Measurements from ENCODE around the gene AFDN. TPM values are rescaled to one million over a fixed set of nuclear protein-coding genes. Genes with fewer than 3 reads are reported as not detected.

The AFDN gene
- total and polyA plus RNA-seq, 2 experiments from 2014 or later: 119 to 299 TPM

GRCh38 chr6:167910007-167910406 is 83.3 kb downstream of the AFDN start:
- H3K27ac ChIP-seq: peak overlapping the region; percentile 33
- peaks cover 60% of the 10 kb centered on the region for H3K36me3 ChIP-seq
- no peak for DNase-seq (ENCODE audit: low read depth in 1 of 2, low spot score in 1 of 2)
- H3K27me3 ChIP-seq: no peaks in the 10 kb centered on the region
- no peak for TF ChIP-seq CTCF (IDR thresholded peaks at IDR 0.05; ENCODE audit: low read depth, low read length)
- no peaks in the 10 kb centered on the region for H3K4me1 ChIP-seq (ENCODE audit: low read depth)
- no peak overlapping the region for H3K4me3 ChIP-seq
- H3K9me3 ChIP-seq (ENCODE audit: low read depth): no peaks in the 10 kb centered on the region

- no peak for TF ChIP-seq CTCF (IDR thresholded peaks at IDR 0.05; ENCODE audit: low read depth, low read length)
- H3K27ac ChIP-seq: peak overlapping the region; percentile 33
- H3K27me3 ChIP-seq: no peaks in the 10 kb centered on the region
- H3K36me3 ChIP-seq: peaks cover 60% of the 10 kb centered on the region
- H3K4me1 ChIP-seq (ENCODE audit: low read depth): no peaks in the 10 kb centered on the region
- H3K9me3 ChIP-seq (ENCODE audit: low read depth): no peaks in the 10 kb centered on the region
- DNase-seq (ENCODE audit: low read depth in 1 of 2, low spot score in 1 of 2): peak in 1 of 2 donors; percentile 19
- H3K4me3 ChIP-seq: no peak overlapping the region
These were observed 83.9 kb downstream of the AFDN start for GRCh38 chr6:167910652-167911051.

- Histone ChIP-seq H3K9me3 (ENCODE audit: low read depth) (no peaks in the 10 kb centered on the region), H3K4me1 (ENCODE audit: low read depth) (no peaks in the 10 kb centered on the region), H3K27me3 (no peaks in the 10 kb centered on the region), H3K27ac (no peak overlapping the region), H3K4me3 (no peak overlapping the region), H3K36me3 (peaks cover 70% of the 10 kb centered on the region)
- no peak for DNase-seq (ENCODE audit: low read depth in 1 of 2, low spot score in 1 of 2)
- TF ChIP-seq CTCF (IDR thresholded peaks at IDR 0.05; ENCODE audit: low read depth, low read length): no peak
These were observed 85.8 kb downstream of the AFDN start for GRCh38 chr6:167912494-167912893.

GRCh38 chr6:167913699-167914098 is 87.0 kb downstream of the AFDN start:
- no peak for DNase-seq (ENCODE audit: low read depth in 1 of 2, low spot score in 1 of 2)
- H3K27ac ChIP-seq: no peak overlapping the region
- peaks cover 70% of the 10 kb centered on the region for H3K36me3 ChIP-seq
- H3K27me3 ChIP-seq: no peaks in the 10 kb centered on the region
- H3K4me3 ChIP-seq: no peak overlapping the region
- no peaks in the 10 kb centered on the region for H3K9me3 ChIP-seq (ENCODE audit: low read depth)
- H3K4me1 ChIP-seq (ENCODE audit: low read depth): no peaks in the 10 kb centered on the region
- no peak for TF ChIP-seq CTCF (IDR thresholded peaks at IDR 0.05; ENCODE audit: low read depth, low read length)

GRCh38 chr6:167915139-167915538 is 88.4 kb downstream of the AFDN start:
- no peaks in the 10 kb centered on the region for H3K9me3 ChIP-seq (ENCODE audit: low read depth)
- no peaks in the 10 kb centered on the region for H3K4me1 ChIP-seq (ENCODE audit: low read depth)
- H3K36me3 ChIP-seq: peaks cover 84% of the 10 kb centered on the region
- DNase-seq (ENCODE audit: low read depth in 1 of 2, low spot score in 1 of 2): no peak
- no peak overlapping the region for H3K4me3 ChIP-seq
- TF ChIP-seq CTCF (IDR thresholded peaks at IDR 0.05; ENCODE audit: low read depth, low read length): no peak
- H3K27ac ChIP-seq: no peak overlapping the region
- H3K27me3 ChIP-seq: no peaks in the 10 kb centered on the region

Data from cardiac muscle cell (in vitro differentiated cells and primary cell).